NCI-H2227 (cell line): ENCODE results near the gene TOR4A.
A peak's percentile ranks its signal among the peaks of the same experiment; 100 is the strongest.

Experiments used
- DNase-seq: peaks from one replicate; lab custom pipeline; 2025; ENCODE audit not compliant: unreplicated experiment; lab: John Stamatoyannopoulos, UW

Gene TOR4A

GRCh38 chr9:137304383-137305059 is 27.0 kb downstream of the TOR4A start:
- no peak for DNase-seq

GRCh38 chr9:137305060-137305797 is 27.7 kb downstream of the TOR4A start:
- no peak for DNase-seq

GRCh38 chr9:137305798-137306065 is 28.2 kb downstream of the TOR4A start:
- DNase-seq: no peak

GRCh38 chr9:137306066-137306849 is 28.7 kb downstream of the TOR4A start:
- DNase-seq: no peak

- DNase-seq: no peak
Observed at GRCh38 chr9:137306850-137307254, 29.3 kb downstream of the TOR4A start.

- DNase-seq: no peak
Observed at GRCh38 chr9:137307255-137308056, 29.9 kb downstream of the TOR4A start.

GRCh38 chr9:137308057-137308619 is 30.6 kb downstream of the TOR4A start:
- DNase-seq: peak; percentile 43

GRCh38 chr9:137309368-137310188 is 32.1 kb downstream of the TOR4A start:
- DNase-seq: no peak

- no peak for DNase-seq
Observed at GRCh38 chr9:137310189-137311052, 32.9 kb downstream of the TOR4A start.

GRCh38 chr9:137311171-137311985 is 33.9 kb downstream of the TOR4A start:
- no peak for DNase-seq

GRCh38 chr9:137311986-137312851 is 34.7 kb downstream of the TOR4A start:
- no peak for DNase-seq

GRCh38 chr9:137312852-137313325 is 35.4 kb downstream of the TOR4A start:
- DNase-seq: no peak

GRCh38 chr9:137313326-137313936 is 35.9 kb downstream of the TOR4A start:
- DNase-seq: no peak

- DNase-seq: no peak
Observed at GRCh38 chr9:137313956-137314560, 36.5 kb downstream of the TOR4A start.

GRCh38 chr9:137314561-137315560 is 37.3 kb downstream of the TOR4A start:
- no peak for DNase-seq
